ENCODE results near the gene MORN4.
"Not testable (repeated sequence)": the region's sequence is repeated elsewhere in the genome, so short reads cannot be mapped to it uniquely, and the experiment has no call there.

Gene MORN4

DNA sequence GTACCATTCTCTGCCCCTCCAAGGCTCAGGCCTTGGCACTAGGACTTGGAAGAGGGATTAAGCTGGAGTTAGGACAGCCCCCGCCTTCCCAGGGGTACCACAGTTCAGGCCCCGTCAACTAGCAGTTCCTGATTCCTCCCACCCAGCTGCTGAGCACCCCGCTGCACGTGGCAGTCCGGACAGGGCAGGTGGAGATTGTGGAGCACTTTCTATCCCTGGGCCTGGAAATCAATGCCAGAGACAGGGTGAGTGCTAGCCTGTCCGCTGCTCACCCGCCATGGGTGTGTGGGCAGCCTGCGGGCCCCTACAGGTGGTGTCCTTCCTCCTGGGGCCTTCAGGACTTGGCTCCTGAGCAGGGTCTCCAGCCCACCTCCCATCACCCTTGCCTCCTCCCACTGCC, 51.1 kb downstream of the MORN4 start:
- Mint-ChIP-seq H3K36me3 (ENCODE audit: low read depth) (no peaks in the 10 kb centered on the region), H3K4me3 (no peak overlapping the region), H3K9me3 (no peaks in the 10 kb centered on the region), H3K27me3 (peaks cover 15% of the 10 kb centered on the region), H3K27ac (no peak overlapping the region), H3K4me1 (ENCODE audit: low read depth) (no peaks in the 10 kb centered on the region)
- intact Hi-C loops (cut with micrococcal nuclease), result no loop called here

DNA sequence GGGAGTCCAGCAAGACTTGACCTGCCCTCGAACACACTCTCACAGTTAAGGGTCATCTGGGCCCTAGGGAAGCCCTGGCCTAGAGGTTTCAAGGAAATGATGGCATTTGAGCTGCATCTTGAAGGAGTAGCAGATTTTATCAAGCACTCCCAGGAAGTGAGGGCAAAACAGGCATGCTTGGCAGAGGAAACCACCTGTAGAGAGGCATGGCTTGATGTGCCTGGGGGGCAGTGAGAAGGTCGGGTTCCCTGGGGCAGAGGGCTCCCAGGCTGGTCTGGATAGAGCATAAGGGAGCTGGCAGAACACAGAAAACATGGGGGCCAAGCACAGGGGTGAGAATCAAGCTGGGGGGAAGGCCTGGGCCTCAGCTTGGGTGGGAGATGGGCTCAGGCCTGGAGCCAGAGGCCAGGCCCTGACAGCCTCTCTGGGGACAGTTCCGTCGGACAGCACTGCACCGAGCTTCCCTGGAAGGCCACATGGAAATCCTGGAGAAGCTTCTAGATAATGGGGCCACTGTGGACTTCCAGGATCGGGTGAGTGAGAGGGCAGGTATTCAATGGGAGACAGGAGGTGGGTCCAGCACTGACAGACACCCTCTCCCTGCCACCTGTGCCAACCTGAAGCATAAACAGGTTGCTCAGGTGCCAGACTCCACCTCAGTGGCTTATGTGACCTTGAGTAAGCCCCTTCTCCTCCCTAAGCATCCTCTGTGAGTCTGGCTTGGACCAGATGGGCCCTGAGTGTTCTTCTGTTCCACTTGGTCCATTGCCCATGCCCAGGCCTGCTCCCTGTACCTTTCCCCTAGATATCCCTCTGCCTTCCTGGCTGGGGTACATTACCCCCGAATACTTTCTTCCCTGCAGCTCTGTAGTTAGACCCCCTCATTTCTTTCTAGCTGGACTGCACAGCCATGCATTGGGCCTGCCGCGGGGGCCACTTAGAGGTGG, 52.6 kb downstream of the MORN4 start:
- Mint-ChIP-seq H3K4me3 (no peak overlapping the region), H3K27ac (no peak overlapping the region), H3K27me3 (peaks cover 13% of the 10 kb centered on the region), H3K4me1 (ENCODE audit: low read depth) (no peaks in the 10 kb centered on the region), H3K36me3 (ENCODE audit: low read depth) (no peaks in the 10 kb centered on the region), H3K9me3 (no peaks in the 10 kb centered on the region)
- intact Hi-C loops (cut with micrococcal nuclease), result no loop called here

DNA sequence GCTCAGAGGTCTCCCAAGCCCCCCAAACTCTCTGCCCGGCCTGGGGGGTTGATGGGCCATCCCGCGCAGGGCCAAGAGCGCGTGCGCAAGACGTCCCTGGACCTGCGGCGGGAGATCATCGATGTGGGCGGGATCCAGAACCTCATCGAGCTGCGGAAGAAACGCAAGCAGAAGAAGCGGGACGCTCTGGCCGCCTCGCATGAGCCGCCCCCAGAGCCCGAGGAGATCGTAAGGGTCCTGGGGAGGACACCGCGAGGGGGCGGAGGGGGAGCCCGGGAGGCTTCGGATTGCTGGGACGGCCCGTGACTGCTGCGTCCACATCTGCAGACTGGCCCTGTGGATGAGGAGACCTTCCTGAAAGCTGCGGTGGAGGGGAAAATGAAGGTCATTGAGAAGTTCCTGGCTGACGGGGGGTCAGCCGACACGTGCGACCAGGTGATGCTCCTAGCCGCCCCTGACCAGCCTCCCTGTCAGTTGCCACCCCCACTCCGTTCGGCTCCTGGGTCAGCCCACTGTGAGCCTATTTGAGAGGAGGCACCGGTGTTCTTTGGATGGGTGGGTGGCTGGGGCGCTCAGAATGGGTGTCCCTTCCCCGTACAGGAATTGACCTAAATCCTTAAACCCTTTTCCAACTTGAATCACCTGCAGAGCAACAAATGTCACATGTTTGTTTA, 55.0 kb downstream of the MORN4 start:
- H3K4me3 Mint-ChIP-seq, result no peak overlapping the region
- no peaks in the 10 kb centered on the region for H3K36me3 Mint-ChIP-seq (ENCODE audit: low read depth)
- peaks cover 13% of the 10 kb centered on the region for H3K27me3 Mint-ChIP-seq
- intact Hi-C loops (cut with micrococcal nuclease), result loop anchor here (10.0 kb wide), 1 partner anchor 76 kb away; no protein-coding TSS in a partner anchor
- H3K9me3 Mint-ChIP-seq, result no peaks in the 10 kb centered on the region
- H3K27ac Mint-ChIP-seq, result no peak overlapping the region
- H3K4me1 Mint-ChIP-seq (ENCODE audit: low read depth), result no peaks in the 10 kb centered on the region

DNA sequence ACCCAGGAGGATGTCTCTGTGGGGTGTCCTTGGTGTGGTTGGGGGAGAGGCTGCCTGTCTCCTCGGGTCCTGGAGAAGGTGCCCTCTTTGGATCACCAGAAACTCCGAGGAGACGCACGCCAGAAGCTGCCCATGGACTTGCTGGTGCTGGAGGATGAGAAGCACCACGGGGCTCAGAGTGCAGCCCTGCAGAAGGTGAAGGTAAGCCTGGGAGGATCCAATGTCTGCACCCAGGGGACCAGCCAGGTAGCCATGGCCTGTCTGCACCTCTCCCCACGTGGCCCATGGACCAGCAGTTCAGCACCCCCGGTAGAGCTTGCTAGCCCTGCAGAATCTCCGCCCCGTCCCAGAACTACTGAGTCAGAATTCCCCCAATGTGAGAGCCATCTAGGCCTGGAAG, 55.6 kb downstream of the MORN4 start:
- Mint-ChIP-seq H3K27me3 (peaks cover 13% of the 10 kb centered on the region), H3K4me3 (no peak overlapping the region), H3K9me3 (no peaks in the 10 kb centered on the region), H3K4me1 (ENCODE audit: low read depth) (no peaks in the 10 kb centered on the region), H3K27ac (no peak overlapping the region), H3K36me3 (ENCODE audit: low read depth) (no peaks in the 10 kb centered on the region)
- intact Hi-C loops (cut with micrococcal nuclease), result loop anchor here (10.0 kb wide), 1 partner anchor 77 kb away; no protein-coding TSS in a partner anchor

DNA sequence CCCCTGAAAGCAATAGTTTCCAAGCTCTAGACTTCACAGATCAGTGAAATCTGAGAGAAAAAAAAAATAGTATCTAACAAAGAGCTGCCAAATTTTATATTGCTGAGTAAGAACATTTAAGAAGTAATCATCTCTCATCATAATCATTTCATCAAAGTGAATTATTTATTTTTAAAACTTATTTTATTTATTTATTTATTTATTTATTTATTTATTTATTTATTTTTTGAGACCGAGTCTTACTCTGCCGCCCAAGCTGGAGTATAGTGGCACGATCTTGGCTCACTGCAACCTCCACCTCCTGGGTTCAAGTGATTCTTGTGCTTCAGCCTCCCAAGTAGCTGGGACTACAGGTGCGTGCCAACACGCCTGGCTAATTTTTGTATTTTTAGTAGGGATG, 56.8 kb downstream of the MORN4 start:
- H3K36me3 Mint-ChIP-seq (ENCODE audit: low read depth); H3K27ac Mint-ChIP-seq; H3K4me1 Mint-ChIP-seq (ENCODE audit: low read depth); H3K4me3 Mint-ChIP-seq; H3K9me3 Mint-ChIP-seq: not testable (repeated sequence)
- peaks cover 13% of the 10 kb centered on the region for H3K27me3 Mint-ChIP-seq
- intact Hi-C loops (cut with micrococcal nuclease), result loop anchor here (10.0 kb wide), 1 partner anchor 78 kb away; no protein-coding TSS in a partner anchor

DNA sequence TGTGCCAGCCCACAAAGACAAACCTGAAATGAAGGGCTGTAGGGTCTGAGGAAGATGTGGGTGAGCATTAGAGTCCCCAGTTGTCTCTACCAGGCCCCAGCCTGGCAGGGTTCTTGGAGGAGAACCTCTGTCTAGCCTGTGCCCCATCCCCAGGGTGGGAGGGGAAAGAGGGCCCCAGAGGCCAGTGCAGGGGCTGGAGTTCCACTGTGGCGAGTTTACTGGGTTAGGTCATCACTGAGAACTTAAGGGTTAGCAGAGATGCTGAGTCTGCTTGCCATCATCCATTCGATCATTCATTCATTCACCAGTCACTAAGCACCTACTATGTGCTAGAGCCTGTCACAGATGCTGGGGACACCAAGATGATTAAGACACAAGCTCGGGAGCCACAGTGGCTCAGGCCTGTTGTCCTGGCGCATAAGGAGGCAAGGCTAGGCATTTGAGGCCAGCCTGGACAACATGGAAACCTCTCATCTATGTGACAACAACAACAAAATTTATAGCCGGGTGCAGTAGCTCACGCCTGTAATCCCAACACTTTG, 58.1 kb downstream of the MORN4 start:
- H3K4me1 Mint-ChIP-seq (ENCODE audit: low read depth), result no peaks in the 10 kb centered on the region
- H3K9me3 Mint-ChIP-seq, result no peaks in the 10 kb centered on the region
- intact Hi-C loops (cut with micrococcal nuclease), result loop anchor here (10.0 kb wide), 1 partner anchor 80 kb away; no protein-coding TSS in a partner anchor
- H3K27ac Mint-ChIP-seq, result no peak overlapping the region
- no peak overlapping the region for H3K4me3 Mint-ChIP-seq
- peaks cover 13% of the 10 kb centered on the region for H3K27me3 Mint-ChIP-seq
- H3K36me3 Mint-ChIP-seq (ENCODE audit: low read depth), result peaks cover 13% of the 10 kb centered on the region

DNA sequence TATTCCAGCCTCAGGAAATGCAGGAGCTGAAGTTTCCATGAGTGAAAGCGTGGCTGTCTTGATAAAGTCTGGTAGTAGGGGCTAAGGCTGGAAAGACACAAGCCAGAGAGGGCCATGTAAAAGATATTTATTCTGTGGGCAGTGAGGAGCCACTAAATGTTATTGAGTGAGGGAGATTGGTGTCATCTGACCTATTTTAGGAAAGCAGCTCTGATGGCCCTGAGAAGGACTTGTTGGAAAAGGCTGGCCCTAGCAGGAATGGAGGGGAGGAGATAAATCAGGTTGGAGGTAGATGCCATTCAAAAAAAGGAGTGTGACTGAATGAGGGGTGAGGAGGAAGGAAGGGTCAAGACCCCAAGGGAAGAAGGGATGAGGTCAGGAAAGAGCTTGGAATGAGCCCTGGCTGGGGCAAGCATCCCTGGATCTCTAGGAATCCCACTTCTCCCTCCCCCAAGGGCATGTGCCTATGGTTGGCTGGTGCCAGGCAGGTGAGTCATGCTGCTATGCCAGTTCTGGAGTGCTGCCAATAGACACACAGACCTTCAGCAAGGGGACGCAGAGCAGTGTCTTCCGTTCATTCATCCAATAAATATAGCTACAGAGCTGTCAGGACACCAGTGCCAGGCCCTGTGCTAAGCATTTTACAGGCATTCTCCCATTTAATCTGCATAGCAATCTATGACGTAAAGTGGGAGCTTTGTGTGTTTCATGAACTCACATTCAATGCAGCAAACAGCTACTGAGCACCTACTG, 58.8 kb downstream of the MORN4 start:
- no peaks in the 10 kb centered on the region for H3K4me1 Mint-ChIP-seq (ENCODE audit: low read depth)
- H3K36me3 Mint-ChIP-seq (ENCODE audit: low read depth), result peaks cover 20% of the 10 kb centered on the region
- no peak overlapping the region for H3K4me3 Mint-ChIP-seq
- H3K27me3 Mint-ChIP-seq, result peaks cover 13% of the 10 kb centered on the region
- H3K9me3 Mint-ChIP-seq, result no peaks in the 10 kb centered on the region
- intact Hi-C loops (cut with micrococcal nuclease), result loop anchor here (5.0 to 10.0 kb wide), 2 partner anchors 38 to 80 kb away; no protein-coding TSS in a partner anchor
- H3K27ac Mint-ChIP-seq, result no peak overlapping the region

DNA sequence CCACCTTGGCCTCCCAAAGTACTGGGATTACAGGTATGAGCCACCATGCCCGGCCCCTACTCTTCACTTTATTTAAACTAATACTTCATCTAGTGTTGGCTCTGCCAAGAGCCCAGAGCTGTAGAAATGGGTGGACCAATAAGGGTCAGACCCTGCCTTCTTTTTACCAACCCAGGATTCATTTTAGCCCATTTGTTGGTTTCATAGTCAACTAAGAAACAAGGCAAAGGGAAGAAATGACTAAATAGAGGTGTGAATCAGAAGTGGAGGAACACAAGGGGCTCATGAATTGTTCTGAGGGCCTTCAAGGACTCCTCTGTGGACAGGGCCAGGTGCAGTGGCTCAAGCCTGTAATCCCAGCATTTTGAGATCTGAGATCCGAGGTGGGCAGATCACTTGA, 59.6 kb downstream of the MORN4 start:
- intact Hi-C loops (cut with micrococcal nuclease), result loop anchor here (5.0 to 10.0 kb wide), 2 partner anchors 39 to 81 kb away; no protein-coding TSS in a partner anchor
- peaks cover 29% of the 10 kb centered on the region for H3K36me3 Mint-ChIP-seq (ENCODE audit: low read depth)
- no peak overlapping the region for H3K4me3 Mint-ChIP-seq
- no peak overlapping the region for H3K27ac Mint-ChIP-seq
- peaks cover 12% of the 10 kb centered on the region for H3K27me3 Mint-ChIP-seq
- no peaks in the 10 kb centered on the region for H3K4me1 Mint-ChIP-seq (ENCODE audit: low read depth)
- H3K9me3 Mint-ChIP-seq, result no peaks in the 10 kb centered on the region

DNA sequence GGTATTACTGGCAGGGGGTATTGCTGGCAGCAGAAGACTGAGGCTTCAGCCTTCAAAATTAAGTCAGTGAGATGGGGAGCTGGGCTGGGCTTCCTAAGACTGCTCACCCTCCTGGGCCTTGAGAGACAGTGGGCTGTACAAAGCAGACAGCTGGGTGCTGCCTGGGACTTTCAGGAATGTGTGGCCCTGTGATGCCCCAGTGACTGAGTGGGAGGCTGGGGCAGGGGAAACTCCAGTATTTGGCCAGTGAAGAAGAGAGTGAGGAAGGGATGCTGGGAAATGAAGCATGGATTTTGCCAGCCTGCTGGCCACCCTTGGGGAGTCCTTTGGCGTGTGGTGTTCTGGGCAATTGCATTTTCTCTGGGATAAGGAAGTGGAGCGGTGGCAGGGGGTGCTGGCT, 60.3 kb downstream of the MORN4 start:
- H3K4me3 Mint-ChIP-seq, result no peak overlapping the region
- peaks cover 6% of the 10 kb centered on the region for H3K27me3 Mint-ChIP-seq
- peaks cover 33% of the 10 kb centered on the region for H3K36me3 Mint-ChIP-seq (ENCODE audit: low read depth)
- H3K4me1 Mint-ChIP-seq (ENCODE audit: low read depth), result no peaks in the 10 kb centered on the region
- intact Hi-C loops (cut with micrococcal nuclease), result loop anchor here (5.0 to 10.0 kb wide), 2 partner anchors 39 to 82 kb away; no protein-coding TSS in a partner anchor
- no peaks in the 10 kb centered on the region for H3K9me3 Mint-ChIP-seq
- H3K27ac Mint-ChIP-seq, result no peak overlapping the region

DNA sequence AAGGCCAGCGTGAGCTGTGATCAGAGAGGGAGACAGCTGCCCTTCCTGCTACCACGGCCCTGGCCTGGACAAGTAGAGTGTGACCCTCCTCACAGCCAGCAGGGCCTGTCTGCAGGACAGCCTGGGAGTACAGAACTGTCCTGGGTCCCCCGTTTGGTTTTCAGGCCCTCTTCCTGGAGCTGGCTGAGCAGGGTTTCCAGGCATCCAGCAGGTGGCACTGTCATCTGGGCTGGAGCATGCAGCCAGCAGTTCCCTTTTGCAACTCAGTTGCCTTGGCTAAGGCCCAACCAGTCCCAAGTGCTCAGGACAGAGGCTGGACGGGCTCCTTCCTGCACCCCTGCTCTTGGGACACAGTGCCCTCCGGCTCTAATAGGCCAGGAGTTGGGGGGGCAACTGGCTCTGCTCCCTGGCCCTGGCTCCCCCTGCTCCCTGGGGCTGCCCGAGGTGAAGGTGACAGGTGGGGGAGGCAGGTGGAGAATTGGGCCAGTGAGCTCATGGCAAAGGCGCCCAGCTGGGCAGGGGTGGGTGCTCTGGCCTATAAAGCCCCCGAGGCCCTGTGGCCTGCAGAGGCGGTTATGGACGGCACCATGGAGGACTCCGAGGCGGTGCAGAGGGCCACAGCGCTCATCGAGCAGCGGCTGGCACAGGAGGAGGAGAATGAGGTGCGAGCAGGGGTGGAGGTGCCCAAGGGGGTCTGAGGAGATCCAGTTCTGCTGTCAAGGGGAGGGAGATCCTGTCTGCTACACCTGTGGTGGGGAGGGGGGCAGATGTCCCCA, 60.9 kb downstream of the MORN4 start, which contains the start of gene ANKRD2:
TSS of gene ANKRD2 (plus strand) at position 566 of the 776 bp plus-strand sequence. CDS start at position 576, 10 bp downstream.
- Mint-ChIP-seq H3K4me3 (no peak within 1 kb of the TSS), H3K4me1 (ENCODE audit: low read depth) (no peaks in the 10 kb centered on the region), H3K9me3 (no peaks in the 10 kb centered on the region), H3K27me3 (peaks cover under 1% of the 10 kb centered on the region), H3K27ac (no peak within 1 kb of the TSS), H3K36me3 (ENCODE audit: low read depth) (peaks cover 36% of the 10 kb centered on the region)
- intact Hi-C loops (cut with micrococcal nuclease), result loop anchor here (1.0 to 10.0 kb wide), 3 partner anchors 40 to 159 kb away; no protein-coding TSS in a partner anchor

DNA sequence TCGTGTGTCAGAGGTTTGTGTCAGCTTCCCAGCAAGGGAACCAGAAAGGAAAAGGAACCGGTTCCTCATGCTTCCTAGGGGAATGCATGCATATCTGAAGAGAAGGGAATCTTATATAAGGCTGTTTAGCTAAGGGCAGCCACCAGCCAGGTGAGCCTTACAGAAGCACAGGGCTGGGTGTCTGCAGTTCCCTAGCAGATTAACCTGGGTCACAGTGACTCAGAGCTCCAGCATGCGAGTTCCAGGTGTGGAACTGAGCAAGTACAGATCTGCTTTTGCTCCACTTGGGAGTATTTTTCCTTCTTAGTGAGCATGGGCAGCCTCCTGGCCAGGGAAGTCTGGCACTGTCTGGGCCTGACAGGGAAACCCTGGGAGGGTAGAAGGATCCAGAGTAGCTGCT, 61.7 kb downstream of the MORN4 start:
- Mint-ChIP-seq H3K4me1 (ENCODE audit: low read depth) (no peaks in the 10 kb centered on the region), H3K4me3 (no peak overlapping the region), H3K9me3 (no peaks in the 10 kb centered on the region), H3K27me3 (no peaks in the 10 kb centered on the region), H3K27ac (no peak overlapping the region), H3K36me3 (ENCODE audit: low read depth) (peaks cover 36% of the 10 kb centered on the region)
- intact Hi-C loops (cut with micrococcal nuclease), result loop anchor here (1.0 to 10.0 kb wide), 3 partner anchors 41 to 160 kb away; no protein-coding TSS in a partner anchor

DNA sequence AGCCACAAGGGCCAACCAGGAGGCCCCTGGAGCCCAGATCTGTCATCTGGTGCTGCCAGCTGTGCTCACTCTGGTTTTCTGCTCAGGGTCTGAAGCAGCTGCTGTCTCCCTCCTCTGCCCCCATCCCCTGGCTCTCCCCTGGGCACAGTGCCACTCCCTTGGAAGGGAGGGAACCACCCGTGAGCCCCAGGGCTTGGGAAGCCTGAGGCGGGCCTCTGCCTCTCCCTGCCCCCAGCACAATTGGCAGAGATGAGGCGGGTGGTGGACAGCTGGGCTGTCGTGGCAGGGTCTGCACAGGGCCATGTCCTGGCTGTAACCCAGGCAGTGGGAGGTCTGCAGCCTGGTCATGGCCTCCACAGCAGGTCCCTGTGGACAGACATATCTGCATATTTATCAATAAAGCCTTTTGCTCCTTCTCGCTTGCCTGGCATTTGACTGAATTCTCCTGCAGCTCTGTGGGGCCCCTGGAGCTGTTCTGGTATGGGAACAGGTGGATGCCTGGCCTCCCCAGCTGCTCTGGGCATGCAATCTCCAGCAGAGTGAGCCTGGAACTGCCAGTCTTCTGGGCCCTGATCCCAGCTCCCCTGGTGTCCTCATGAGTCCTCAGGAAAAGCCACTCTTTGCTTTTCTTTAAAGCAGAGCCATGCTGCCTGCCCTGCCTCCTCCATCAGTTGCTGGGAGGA, 62.4 kb downstream of the MORN4 start:
- Mint-ChIP-seq H3K27ac (no peak overlapping the region), H3K27me3 (no peaks in the 10 kb centered on the region), H3K4me3 (no peak overlapping the region), H3K9me3 (no peaks in the 10 kb centered on the region), H3K36me3 (ENCODE audit: low read depth) (peaks cover 36% of the 10 kb centered on the region), H3K4me1 (ENCODE audit: low read depth) (no peaks in the 10 kb centered on the region)
- intact Hi-C loops (cut with micrococcal nuclease), result loop anchor here (5.0 to 10.0 kb wide), 2 partner anchors 41 to 84 kb away; no protein-coding TSS in a partner anchor
